Esophagus squamous epithelium (tissue), 4 donors: Measurements from ENCODE around the gene ELOVL4.

Experiments used
- CTCF ChIP-seq, 6 experiments: fragments of 450-650 bp in 4 of 6; fragments of 200-600 bp in 2 of 6; sonication (generic) in 2 of 6; IDR thresholded peaks; one replicate each; pipeline ENCODE4 v1.5.1; 2016 to 2019; ENCODE audit warnings: antibody characterized with exemption in 6 of 6, mild to moderate bottlenecking in 4 of 6, moderate library complexity in 4 of 6
- POLR2A ChIP-seq, 4 donors: fragments of 450-650 bp; IDR thresholded peaks; one replicate each; pipeline ENCODE4 v1.6.1; 2017; ENCODE audit warnings: antibody characterized with exemption in 4 of 4, mild to moderate bottlenecking in 4 of 4, moderate library complexity in 3 of 4

DNA sequence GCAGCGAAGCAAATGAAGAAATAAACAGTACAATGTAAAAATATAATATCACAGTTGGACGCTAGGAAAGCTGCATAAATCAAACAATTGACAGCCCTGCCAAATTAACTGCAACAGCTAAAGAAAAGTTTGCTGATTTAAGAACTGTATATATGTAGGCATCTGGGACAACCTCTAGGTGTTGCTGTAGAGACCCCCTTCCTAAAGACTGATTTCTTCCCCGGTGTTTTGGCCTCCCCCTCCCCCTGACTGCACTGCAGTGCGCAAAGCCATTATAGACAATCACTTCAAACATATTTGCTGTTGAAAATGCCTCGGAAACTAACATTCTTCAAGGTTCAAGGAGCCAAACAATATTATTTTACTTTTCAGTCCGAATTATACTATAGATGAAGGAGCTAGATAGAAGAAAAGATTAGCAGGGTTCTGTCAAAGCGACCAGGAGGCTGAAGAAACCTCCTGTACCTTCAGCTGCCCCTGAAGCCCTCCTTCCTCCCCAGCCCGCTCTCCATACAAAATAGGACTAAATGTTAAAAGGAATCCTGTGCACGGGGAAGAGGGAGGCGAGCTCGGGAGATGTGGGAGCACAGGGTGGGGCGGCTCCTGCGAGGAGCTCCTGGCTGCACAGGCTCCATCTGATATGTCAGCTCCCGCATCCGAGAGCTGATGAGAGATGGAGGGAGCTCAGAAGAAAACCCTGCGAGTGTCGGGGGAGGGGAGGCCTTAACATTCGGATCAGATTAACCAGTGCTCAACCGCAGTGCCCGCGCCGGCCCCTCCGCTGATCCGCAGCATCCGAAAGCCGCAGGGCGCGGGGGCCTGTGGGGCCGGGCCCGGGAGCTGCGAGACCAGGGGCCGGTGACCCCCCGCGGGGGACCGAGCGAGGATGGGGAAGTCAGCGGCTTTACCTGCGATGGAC, 822 bp downstream of the ELOVL4 start:
- TF ChIP-seq POLR2A (IDR thresholded peaks at IDR 0.05) (no peak), CTCF (IDR thresholded peaks at IDR 0.05) (peak in 3 of 6 experiments; percentile 8 to 39 (median 9))
